22Rv1 (cell line): ENCODE data around the gene NAV3.

ENCODE experiments used
- ZFX ChIP-seq: fragments of 450-650 bp; IDR thresholded peaks from 2 replicates; pipeline ENCODE4 v1.6.1; 2017; ENCODE audit warnings: antibody characterized with exemption, borderline replicate concordance
- TF ChIP-seq, protein P1 (sequence below): fragments of 450-650 bp; IDR thresholded peaks from 2 replicates; pipeline ENCODE4 v1.5.1; 2017; ENCODE audit warnings: mild to moderate bottlenecking

DNA sequence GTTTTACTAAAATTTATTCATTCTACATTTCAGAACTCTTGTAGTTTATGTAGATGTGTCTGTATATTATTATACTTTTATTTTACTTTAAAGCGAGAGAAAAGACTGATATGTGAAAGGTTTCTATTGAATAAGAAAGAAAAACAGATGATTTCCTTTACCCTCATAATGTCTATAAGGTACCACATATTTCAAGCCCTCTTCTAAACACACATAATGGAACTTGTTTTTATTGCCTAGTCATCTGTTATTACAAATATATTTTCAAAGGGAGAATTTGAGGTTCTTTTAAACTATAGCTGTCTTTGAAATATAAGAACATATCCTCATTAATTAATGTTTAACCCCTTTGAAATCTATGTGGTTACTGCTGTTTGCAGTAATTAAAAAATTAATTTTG lies 34.5 kb downstream of the NAV3 start:
- TF ChIP-seq, protein P1, sequence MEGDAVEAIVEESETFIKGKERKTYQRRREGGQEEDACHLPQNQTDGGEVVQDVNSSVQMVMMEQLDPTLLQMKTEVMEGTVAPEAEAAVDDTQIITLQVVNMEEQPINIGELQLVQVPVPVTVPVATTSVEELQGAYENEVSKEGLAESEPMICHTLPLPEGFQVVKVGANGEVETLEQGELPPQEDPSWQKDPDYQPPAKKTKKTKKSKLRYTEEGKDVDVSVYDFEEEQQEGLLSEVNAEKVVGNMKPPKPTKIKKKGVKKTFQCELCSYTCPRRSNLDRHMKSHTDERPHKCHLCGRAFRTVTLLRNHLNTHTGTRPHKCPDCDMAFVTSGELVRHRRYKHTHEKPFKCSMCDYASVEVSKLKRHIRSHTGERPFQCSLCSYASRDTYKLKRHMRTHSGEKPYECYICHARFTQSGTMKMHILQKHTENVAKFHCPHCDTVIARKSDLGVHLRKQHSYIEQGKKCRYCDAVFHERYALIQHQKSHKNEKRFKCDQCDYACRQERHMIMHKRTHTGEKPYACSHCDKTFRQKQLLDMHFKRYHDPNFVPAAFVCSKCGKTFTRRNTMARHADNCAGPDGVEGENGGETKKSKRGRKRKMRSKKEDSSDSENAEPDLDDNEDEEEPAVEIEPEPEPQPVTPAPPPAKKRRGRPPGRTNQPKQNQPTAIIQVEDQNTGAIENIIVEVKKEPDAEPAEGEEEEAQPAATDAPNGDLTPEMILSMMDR, result no peak
- no peak for TF ChIP-seq ZFX
